ENCODE data around the gene CRB3. TPM values are rescaled to one million over a fixed set of nuclear protein-coding genes. Genes with fewer than 3 reads are reported as not detected.

CRB3 gene
- total RNA-seq, 2 experiments from 2014 or later, result 0.58 to 0.70 TPM

- intact Hi-C loops (cut with micrococcal nuclease), result no loop called here
- no peaks in the 10 kb centered on the region for H3K9me3 Mint-ChIP-seq
- no peak overlapping the region for H3K27ac Mint-ChIP-seq
- no peak overlapping the region for H3K4me3 Mint-ChIP-seq
- POLR2A ChIA-PET, result interaction anchor here (1.1 kb wide), 1 partner anchor 14 kb away, joined by 4 read pairs; the partner anchor contains the start of gene DENND1C
- no peak for DNase-seq
- peaks cover 13% of the 10 kb centered on the region for H3K36me3 Mint-ChIP-seq (ENCODE audit: low read depth)
- ATAC-seq, result no peak
- TF ChIP-seq CTCF (IDR thresholded peaks at IDR 0.05), result no peak
- CTCF ChIA-PET, result no interaction called here
- H3K27me3 Mint-ChIP-seq, result no peaks in the 10 kb centered on the region
- peaks cover 4% of the 10 kb centered on the region for H3K4me1 Mint-ChIP-seq (ENCODE audit: low read depth)
Observed at GRCh38 chr19:6467384-6467783, 3.3 kb downstream of the CRB3 start.

- no peak for DNase-seq
- Mint-ChIP-seq H3K4me3 (no peak overlapping the region), H3K4me1 (ENCODE audit: low read depth) (peaks cover 2% of the 10 kb centered on the region), H3K9me3 (no peaks in the 10 kb centered on the region), H3K27me3 (no peaks in the 10 kb centered on the region), H3K36me3 (ENCODE audit: low read depth) (peaks cover 21% of the 10 kb centered on the region), H3K27ac (no peak overlapping the region)
- TF ChIP-seq CTCF (IDR thresholded peaks at IDR 0.05), result no peak
- CTCF ChIA-PET, result interaction anchor here (1.0 kb wide), 1 partner anchor 11 kb away, joined by 3 read pairs; the partner anchor contains the start of gene DENND1C
- ATAC-seq, result no peak
- POLR2A ChIA-PET, result no interaction called here
- intact Hi-C loops (cut with micrococcal nuclease), result no loop called here
Observed at GRCh38 chr19:6470173-6470572, 6.1 kb downstream of the CRB3 start.

GRCh38 chr19:6471076-6471475 lies 7.0 kb downstream of the CRB3 start:
- ChIA-PET CTCF (no interaction called here), POLR2A (interaction anchor here (0.6 to 1.6 kb wide), 3 partner anchors 9 to 77 kb away, joined by 4 to 5 read pairs (median 4); no protein-coding TSS in a partner anchor)
- Mint-ChIP-seq H3K4me1 (ENCODE audit: low read depth) (peaks cover 2% of the 10 kb centered on the region), H3K27ac (no peak overlapping the region), H3K27me3 (no peaks in the 10 kb centered on the region), H3K36me3 (ENCODE audit: low read depth) (peaks cover 28% of the 10 kb centered on the region), H3K9me3 (no peaks in the 10 kb centered on the region), H3K4me3 (no peak overlapping the region)
- TF ChIP-seq CTCF (IDR thresholded peaks at IDR 0.05), result no peak
- DNase-seq, result no peak
- no peak for ATAC-seq
- intact Hi-C loops (cut with micrococcal nuclease), result no loop called here

GRCh38 chr19:6472713-6473112 lies 8.6 kb downstream of the CRB3 start:
- intact Hi-C loops (cut with micrococcal nuclease), result no loop called here
- TF ChIP-seq CTCF (IDR thresholded peaks at IDR 0.05), result no peak
- H3K4me1 Mint-ChIP-seq (ENCODE audit: low read depth), result peaks cover 2% of the 10 kb centered on the region

GRCh38 chr19:6473647-6474046 lies 9.6 kb downstream of the CRB3 start:
- Mint-ChIP-seq H3K27ac (no peak overlapping the region), H3K4me3 (no peak overlapping the region), H3K36me3 (ENCODE audit: low read depth) (peaks cover 31% of the 10 kb centered on the region), H3K27me3 (no peaks in the 10 kb centered on the region), H3K9me3 (no peaks in the 10 kb centered on the region), H3K4me1 (ENCODE audit: low read depth) (peaks cover 2% of the 10 kb centered on the region)
- ChIA-PET CTCF (no interaction called here), POLR2A (no interaction called here)
- intact Hi-C loops (cut with micrococcal nuclease), result no loop called here
- DNase-seq, result no peak
- no peak for ATAC-seq
- TF ChIP-seq CTCF (IDR thresholded peaks at IDR 0.05), result no peak

More at GRCh38 chr19:6472713-6473112, 8.6 kb downstream of the CRB3 start:
- CTCF ChIA-PET, result no interaction called here
- H3K36me3 Mint-ChIP-seq (ENCODE audit: low read depth), result peaks cover 35% of the 10 kb centered on the region
- no peaks in the 10 kb centered on the region for H3K27me3 Mint-ChIP-seq
- H3K4me3 Mint-ChIP-seq, result no peak overlapping the region
- POLR2A ChIA-PET, result interaction anchor here (0.8 to 1.3 kb wide), 4 partner anchors 9 to 48 kb away, joined by 3 read pairs; partner anchors contain the start of genes DENND1C, KHSRP and SLC25A23
- DNase-seq, result no peak
- H3K27ac Mint-ChIP-seq, result no peak overlapping the region
- ATAC-seq, result no peak
- no peaks in the 10 kb centered on the region for H3K9me3 Mint-ChIP-seq

Data from activated CD8-positive, alpha-beta T cell treated with anti-CD3 and anti-CD28 coated beads for 36 hours (primary cell).